Ishikawa (cell line): Measurements from ENCODE around the gene CLTCL1.
A peak's percentile ranks its signal among the peaks of the same experiment; 100 is the strongest.

Experiments used
- CEBPB ChIP-seq: IDR thresholded peaks from 2 replicates; pipeline ENCODE4 v1.6.1; 2012
- CREB1 ChIP-seq: IDR thresholded peaks from 2 replicates; pipeline ENCODE4 v1.6.1; 2012; ENCODE audit warnings: low read depth
- EGR1 ChIP-seq: IDR thresholded peaks from 2 replicates; pipeline ENCODE4 v1.6.1; 2012
- EP300 ChIP-seq: IDR thresholded peaks from 2 replicates; pipeline ENCODE4 v1.6.1; 2012; ENCODE audit warnings: borderline replicate concordance
- FOXM1 ChIP-seq: IDR thresholded peaks from 2 replicates; pipeline ENCODE4 v1.6.1; 2012; ENCODE audit warnings: low read depth, borderline replicate concordance
- NFIC ChIP-seq: IDR thresholded peaks from 2 replicates; pipeline ENCODE4 v1.6.1; 2012
- RAD21 ChIP-seq: IDR thresholded peaks from 2 replicates; pipeline ENCODE4 v1.6.1; 2012; ENCODE audit warnings: low read depth
- TAF1 ChIP-seq: IDR thresholded peaks from 2 replicates; pipeline ENCODE4 v1.6.1; 2012; ENCODE audit warnings: low read depth, mild to moderate bottlenecking
- TCF12 ChIP-seq: IDR thresholded peaks from 2 replicates; pipeline ENCODE4 v1.6.1; 2012; ENCODE audit warnings: low read depth
- TEAD4 ChIP-seq: IDR thresholded peaks from 2 replicates; pipeline ENCODE4 v1.6.1; 2012
- YY1 ChIP-seq: IDR thresholded peaks from 2 replicates; pipeline ENCODE4 v1.6.1; 2012; ENCODE audit warnings: low read depth
- ZBTB7A ChIP-seq: IDR thresholded peaks from 2 replicates; pipeline ENCODE4 v1.6.1; 2012; ENCODE audit warnings: low read depth
- TF ChIP-seq, protein P1 (sequence below): IDR thresholded peaks from 2 replicates; pipeline ENCODE4 v1.6.1; 2012
- TF ChIP-seq, protein P2 (sequence below): IDR thresholded peaks from 2 replicates; pipeline ENCODE4 v1.6.1; 2012
- TF ChIP-seq, protein P3 (sequence below): IDR thresholded peaks from 2 replicates; pipeline ENCODE4 v1.6.1; 2012; ENCODE audit warnings: low read depth, mild to moderate bottlenecking

Gene CLTCL1

DNA sequence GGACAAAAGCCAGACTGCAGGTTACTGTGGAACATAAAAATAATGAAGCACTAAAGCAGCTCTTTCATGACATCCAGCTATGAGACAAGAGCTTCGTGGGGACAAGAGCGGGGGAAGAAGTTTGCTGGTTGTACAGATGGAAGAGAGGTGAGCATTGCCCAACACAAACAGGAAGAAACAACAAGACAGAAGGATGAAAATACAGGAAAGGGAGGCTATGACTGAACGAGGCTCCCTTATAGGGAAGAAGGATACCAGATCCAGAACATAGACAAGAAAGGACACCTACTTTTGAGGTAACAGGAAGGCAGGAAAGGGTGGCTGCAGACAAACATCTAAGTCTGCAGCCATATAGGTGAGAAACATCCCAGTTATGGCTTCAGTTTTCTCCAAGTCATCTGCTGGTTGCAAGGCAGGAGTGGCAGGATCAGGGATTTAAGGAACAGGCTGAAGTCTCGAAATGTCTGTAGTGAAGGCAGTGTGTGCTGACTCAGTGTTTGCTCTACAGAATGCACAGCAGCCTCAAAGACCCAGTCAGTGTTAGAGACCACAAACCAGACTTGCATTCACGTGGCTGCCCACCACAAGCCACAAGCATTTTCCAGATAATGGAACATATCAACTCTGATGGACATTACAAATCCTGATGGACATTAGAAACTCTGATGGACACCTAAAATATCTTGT, 1.9 kb downstream of the CLTCL1 start:
- no peak for TF ChIP-seq YY1
- no peak for TF ChIP-seq EP300
- TF ChIP-seq, protein P1, sequence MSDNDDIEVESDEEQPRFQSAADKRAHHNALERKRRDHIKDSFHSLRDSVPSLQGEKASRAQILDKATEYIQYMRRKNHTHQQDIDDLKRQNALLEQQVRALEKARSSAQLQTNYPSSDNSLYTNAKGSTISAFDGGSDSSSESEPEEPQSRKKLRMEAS = no peak
- TF ChIP-seq TCF12 = no peak
- TF ChIP-seq CEBPB = no peak
- no peak for TF ChIP-seq CREB1
- TF ChIP-seq NFIC = no peak

DNA sequence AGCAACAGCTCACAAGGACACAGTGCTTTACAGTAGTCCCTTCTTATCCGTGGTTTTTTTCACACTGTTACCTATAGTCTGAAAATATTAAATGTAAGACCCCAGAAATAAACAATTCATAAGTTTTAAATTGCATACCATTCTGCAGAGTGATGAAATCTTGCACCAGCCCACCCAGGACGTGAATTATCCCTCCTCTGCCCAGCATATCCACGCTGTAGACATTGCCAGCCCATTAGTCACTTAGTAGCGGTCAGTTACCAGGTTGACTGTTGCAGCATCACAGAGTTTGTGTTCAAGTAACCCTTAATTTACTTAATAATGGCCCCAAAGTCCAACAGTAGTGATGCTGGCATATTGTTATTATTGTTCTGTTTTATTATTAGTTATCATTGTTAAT, 3.6 kb downstream of the CLTCL1 start:
- TF ChIP-seq YY1 = no peak

DNA sequence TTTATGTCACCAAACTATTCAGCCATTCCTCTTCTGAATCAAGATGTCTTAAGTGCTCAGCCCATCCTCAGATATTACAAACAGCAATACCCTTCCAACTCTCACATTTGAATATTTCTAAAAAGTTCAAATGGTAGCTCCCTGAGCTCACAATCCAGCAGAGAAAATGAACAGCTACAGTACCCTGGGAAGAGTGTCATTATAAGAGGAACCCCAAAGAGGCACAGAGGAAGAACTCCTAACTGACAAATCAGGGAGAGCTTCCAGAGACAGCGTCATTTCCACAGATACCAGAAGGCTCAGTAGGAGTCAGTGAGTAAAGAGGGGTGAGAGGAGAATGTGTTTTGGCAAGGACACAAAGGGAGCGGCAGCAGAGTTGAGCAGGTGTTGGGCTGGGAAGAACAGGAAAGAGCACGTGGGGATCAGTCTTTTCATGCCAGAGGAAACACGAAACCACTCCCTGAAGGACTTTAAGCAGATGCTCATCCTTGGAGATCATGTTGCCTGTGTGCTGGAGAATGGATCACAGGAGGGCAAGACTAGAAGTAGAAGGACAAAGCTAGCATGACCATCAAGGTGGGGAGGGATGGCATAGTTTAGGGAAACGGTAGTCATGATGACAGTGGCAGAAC, 4.3 kb downstream of the CLTCL1 start:
- TF ChIP-seq EGR1 (no peak), YY1 (no peak), NFIC (peak; percentile 38), ZBTB7A (no peak), TAF1 (no peak)
- TF ChIP-seq, protein P1 = peak; percentile 87
- TF ChIP-seq, protein P2, sequence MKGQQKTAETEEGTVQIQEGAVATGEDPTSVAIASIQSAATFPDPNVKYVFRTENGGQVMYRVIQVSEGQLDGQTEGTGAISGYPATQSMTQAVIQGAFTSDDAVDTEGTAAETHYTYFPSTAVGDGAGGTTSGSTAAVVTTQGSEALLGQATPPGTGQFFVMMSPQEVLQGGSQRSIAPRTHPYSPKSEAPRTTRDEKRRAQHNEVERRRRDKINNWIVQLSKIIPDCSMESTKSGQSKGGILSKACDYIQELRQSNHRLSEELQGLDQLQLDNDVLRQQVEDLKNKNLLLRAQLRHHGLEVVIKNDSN = peak; percentile 43; the same call in 1 of the 2 replicates

DNA sequence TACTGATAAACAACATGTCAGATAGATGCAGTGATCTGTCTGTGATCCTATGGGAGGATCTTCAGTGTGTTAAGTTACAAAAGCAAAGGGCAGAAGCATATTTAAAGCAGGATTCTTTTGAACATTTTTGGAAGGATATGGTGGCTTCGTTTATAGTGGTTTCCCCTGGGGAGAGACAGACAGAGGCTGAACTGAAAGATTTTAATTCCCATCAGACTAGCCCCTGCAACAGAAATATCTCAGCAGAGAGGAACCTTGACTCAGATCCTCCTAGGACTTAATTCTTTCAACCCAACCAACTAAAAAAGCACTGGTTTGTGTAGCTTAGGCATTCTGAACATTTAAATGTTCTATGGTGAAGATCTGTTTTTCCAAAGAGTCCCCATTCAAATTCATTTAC, 5.7 kb downstream of the CLTCL1 start:
- no peak for TF ChIP-seq YY1

DNA sequence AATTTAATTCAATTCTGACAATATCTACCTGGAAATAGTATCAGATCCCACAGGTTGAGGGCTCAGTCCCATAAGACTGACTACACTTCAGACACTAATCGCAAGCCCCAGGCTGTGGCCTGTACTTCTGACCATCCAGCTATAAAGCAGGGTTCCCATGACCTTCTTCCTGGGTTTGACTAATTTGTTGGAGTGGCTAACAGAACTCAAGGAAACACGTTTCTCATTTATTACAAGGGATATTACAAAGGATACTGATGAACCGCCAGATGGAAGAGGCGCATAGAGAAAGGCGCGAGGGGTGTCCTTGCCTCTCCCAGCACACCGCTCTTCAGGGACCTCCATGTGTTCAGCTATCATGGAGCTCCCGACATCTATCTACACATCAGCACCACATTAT, 13.7 kb downstream of the CLTCL1 start:
- TF ChIP-seq RAD21 = no peak
- TF ChIP-seq ZBTB7A = no peak
- TF ChIP-seq, protein P3, sequence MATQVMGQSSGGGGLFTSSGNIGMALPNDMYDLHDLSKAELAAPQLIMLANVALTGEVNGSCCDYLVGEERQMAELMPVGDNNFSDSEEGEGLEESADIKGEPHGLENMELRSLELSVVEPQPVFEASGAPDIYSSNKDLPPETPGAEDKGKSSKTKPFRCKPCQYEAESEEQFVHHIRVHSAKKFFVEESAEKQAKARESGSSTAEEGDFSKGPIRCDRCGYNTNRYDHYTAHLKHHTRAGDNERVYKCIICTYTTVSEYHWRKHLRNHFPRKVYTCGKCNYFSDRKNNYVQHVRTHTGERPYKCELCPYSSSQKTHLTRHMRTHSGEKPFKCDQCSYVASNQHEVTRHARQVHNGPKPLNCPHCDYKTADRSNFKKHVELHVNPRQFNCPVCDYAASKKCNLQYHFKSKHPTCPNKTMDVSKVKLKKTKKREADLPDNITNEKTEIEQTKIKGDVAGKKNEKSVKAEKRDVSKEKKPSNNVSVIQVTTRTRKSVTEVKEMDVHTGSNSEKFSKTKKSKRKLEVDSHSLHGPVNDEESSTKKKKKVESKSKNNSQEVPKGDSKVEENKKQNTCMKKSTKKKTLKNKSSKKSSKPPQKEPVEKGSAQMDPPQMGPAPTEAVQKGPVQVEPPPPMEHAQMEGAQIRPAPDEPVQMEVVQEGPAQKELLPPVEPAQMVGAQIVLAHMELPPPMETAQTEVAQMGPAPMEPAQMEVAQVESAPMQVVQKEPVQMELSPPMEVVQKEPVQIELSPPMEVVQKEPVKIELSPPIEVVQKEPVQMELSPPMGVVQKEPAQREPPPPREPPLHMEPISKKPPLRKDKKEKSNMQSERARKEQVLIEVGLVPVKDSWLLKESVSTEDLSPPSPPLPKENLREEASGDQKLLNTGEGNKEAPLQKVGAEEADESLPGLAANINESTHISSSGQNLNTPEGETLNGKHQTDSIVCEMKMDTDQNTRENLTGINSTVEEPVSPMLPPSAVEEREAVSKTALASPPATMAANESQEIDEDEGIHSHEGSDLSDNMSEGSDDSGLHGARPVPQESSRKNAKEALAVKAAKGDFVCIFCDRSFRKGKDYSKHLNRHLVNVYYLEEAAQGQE = no peak
- TF ChIP-seq TCF12 = no peak
- TF ChIP-seq CREB1 = no peak

DNA sequence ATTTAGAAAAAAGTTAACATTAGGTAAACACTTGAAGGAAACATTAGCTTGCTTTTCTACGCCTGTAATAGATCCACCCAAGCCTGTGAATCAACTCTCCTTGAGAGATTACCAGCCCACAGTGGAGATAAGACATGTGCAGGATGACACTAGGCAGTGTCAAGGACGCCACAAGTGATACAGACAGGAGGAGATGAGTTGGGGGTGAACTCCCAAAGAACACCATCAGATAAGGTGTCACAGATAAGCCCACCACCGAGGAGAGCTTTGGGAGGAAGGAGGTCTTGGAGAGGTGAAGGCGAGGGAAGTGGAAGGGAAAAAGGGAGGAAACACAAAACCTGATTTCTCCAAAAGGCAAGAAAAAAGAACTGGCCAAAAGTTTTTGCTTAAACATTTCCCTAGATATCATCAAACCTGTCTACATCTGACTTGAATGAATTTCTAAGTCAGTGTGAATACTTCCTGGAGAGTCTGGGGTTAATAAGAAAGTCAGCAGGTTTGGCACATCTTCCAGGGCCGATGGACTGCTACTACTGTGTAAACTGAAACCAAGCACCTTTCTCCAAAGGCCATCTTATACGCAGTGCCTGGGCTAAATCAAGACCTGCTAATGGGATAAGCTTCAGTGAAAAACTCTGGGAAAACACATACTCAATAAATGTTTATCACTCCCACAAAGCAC, 15.5 kb downstream of the CLTCL1 start:
- TF ChIP-seq EP300 (no peak), TEAD4 (no peak), CREB1 (no peak), CEBPB (no peak), FOXM1 (no peak), ZBTB7A (no peak), YY1 (no peak), RAD21 (no peak)
- TF ChIP-seq, protein P1 = no peak
- TF ChIP-seq, protein P3 = no peak

DNA sequence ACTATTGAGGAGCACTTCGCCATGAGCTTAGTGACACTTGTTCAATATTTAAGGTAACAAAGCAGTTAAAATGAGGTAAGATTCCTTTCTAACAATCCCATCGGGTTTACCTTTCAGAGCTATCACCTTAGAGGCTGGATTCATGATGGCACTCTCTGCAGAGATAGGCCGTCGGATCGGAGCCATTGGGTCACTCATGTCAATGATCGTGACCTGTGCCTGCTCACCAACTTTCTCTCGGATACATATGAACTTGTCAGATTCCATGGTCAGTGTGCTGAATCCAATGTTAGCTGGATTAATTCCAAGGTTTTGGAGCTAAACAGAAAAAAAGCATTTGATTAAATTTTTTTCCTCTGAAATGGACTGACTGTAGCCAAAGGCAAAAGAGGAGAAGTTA, 16.0 kb downstream of the CLTCL1 start:
- TF ChIP-seq TEAD4 = no peak
- TF ChIP-seq CEBPB = no peak
- TF ChIP-seq FOXM1 = no peak
- no peak for TF ChIP-seq YY1
